ENCODE data around the gene SLC29A1. TPM values are rescaled to one million over a fixed set of nuclear protein-coding genes. Genes with fewer than 3 reads are reported as not detected.

Gene SLC29A1
- total RNA-seq, 1 experiment from 2014 or later: 54.7 TPM

- BruUV-seq (replicated peaks): no TSS peak
- H2AFZ ChIP-seq (ENCODE audit: low read length): peak overlapping the region; percentile 79
- no peaks in the 10 kb centered on the region for H3K36me3 ChIP-seq (ENCODE audit: low read depth, low read length)
- H3K79me2 ChIP-seq (ENCODE audit: low read length): peaks cover 32% of the 10 kb centered on the region
- peaks cover 5% of the 10 kb centered on the region; the same call in 1 of the 2 replicates for H4K20me1 ChIP-seq (ENCODE audit: low read length)
- no peak overlapping the region for H3K27ac ChIP-seq (ENCODE audit: low read length)
- peaks cover 4% of the 10 kb centered on the region for H3F3A ChIP-seq (ENCODE audit: low read length, unreplicated experiment)
- intact Hi-C loops (cut with micrococcal nuclease): no loop called here
- H3K9me2 ChIP-seq (replicated peaks; ENCODE audit: low read length): no peaks in the 10 kb centered on the region
- peaks cover 29% of the 10 kb centered on the region for H3K4me1 ChIP-seq (ENCODE audit: insufficient read depth, low read length)
- peak overlapping the region; percentile 69 for H3K4me3 ChIP-seq (ENCODE audit: low read length)
- no peak for TF ChIP-seq EZH2 (IDR thresholded peaks at IDR 0.05; ENCODE audit: low read length, unreplicated experiment)
- no peak for TF ChIP-seq EZH2phosphoT487 (IDR thresholded peaks at IDR 0.05; ENCODE audit: borderline replicate concordance, low read length)
- TF ChIP-seq CTCF (conservative IDR thresholded peaks at IDR 0.05; ENCODE audit: low read depth, low read length): no peak
- POLR2A ChIA-PET (ENCODE audit: unreplicated experiment): interaction anchor here (0.6 to 0.7 kb wide), 2 partner anchors 31 to 463 kb away, joined by 3 to 20 read pairs; no protein-coding TSS in a partner anchor
- ATAC-seq: peak; percentile 21
- CTCF ChIA-PET: interaction anchor here (0.7 to 0.9 kb wide), 2 partner anchors 12 to 15 kb away, joined by 3 to 6 read pairs; no protein-coding TSS in a partner anchor
- peak; percentile 16 for DNase-seq
- no peaks in the 10 kb centered on the region for H3K27me3 ChIP-seq (ENCODE audit: low read length)
- H3K9me3 ChIP-seq (ENCODE audit: low read length): no peaks in the 10 kb centered on the region
- peak overlapping the region; percentile 85 for H3K4me2 ChIP-seq (ENCODE audit: low read length)
- H3K9ac ChIP-seq (ENCODE audit: low read length): peak overlapping the region; percentile 21; the same call in 1 of the 2 replicates
Measured at GRCh38 chr6:44222486-44223318, 693 bp upstream of the SLC29A1 start.

GRCh38 chr6:44224029-44224964 lies 902 bp downstream of the SLC29A1 start:
- ATAC-seq (peak; percentile 11), DNase-seq (peak; percentile 44)
- BruUV-seq (replicated peaks): no TSS peak
- Histone ChIP-seq H3K9ac (ENCODE audit: low read length) (peak overlapping the region; percentile 60), H3F3A (ENCODE audit: low read length, unreplicated experiment) (peaks cover 4% of the 10 kb centered on the region), H3K9me2 (replicated peaks; ENCODE audit: low read length) (no peaks in the 10 kb centered on the region), H2AFZ (ENCODE audit: low read length) (peak overlapping the region; percentile 80), H3K27ac (ENCODE audit: low read length) (no peak overlapping the region), H3K4me1 (ENCODE audit: insufficient read depth, low read length) (peaks cover 23% of the 10 kb centered on the region), H3K9me3 (ENCODE audit: low read length) (no peaks in the 10 kb centered on the region), H3K4me3 (ENCODE audit: low read length) (peak overlapping the region; percentile 69), H4K20me1 (ENCODE audit: low read length) (peaks cover 5% of the 10 kb centered on the region; the same call in 1 of the 2 replicates), H3K27me3 (ENCODE audit: low read length) (no peaks in the 10 kb centered on the region), H3K4me2 (ENCODE audit: low read length) (peak overlapping the region; percentile 85), H3K79me2 (ENCODE audit: low read length) (peaks cover 32% of the 10 kb centered on the region), H3K36me3 (ENCODE audit: low read depth, low read length) (no peaks in the 10 kb centered on the region)
- CTCF ChIA-PET: interaction anchor here (1.5 kb wide), 1 partner anchor 10 kb away, joined by 5 read pairs; no protein-coding TSS in a partner anchor
- POLR2A ChIA-PET (ENCODE audit: unreplicated experiment): interaction anchor here (0.5 to 0.6 kb wide), 6 partner anchors 19 to 588 kb away, joined by 3 to 5 read pairs (median 4); partner anchors contain the start of gene SLC35B2
- intact Hi-C loops (cut with micrococcal nuclease): no loop called here
- TF ChIP-seq EZH2phosphoT487 (IDR thresholded peaks at IDR 0.05; ENCODE audit: borderline replicate concordance, low read length) (no peak), EZH2 (IDR thresholded peaks at IDR 0.05; ENCODE audit: low read length, unreplicated experiment) (no peak), CTCF (conservative IDR thresholded peaks at IDR 0.05; ENCODE audit: low read depth, low read length) (no peak; the same call in 1 of the 2 replicates)
